Erythroblast (primary cell): ENCODE results near the gene NCBP3.

Experiments
- GATA1 ChIP-seq: IDR thresholded peaks from 2 replicates; pipeline ENCODE4 v1.6.1; 2011; ENCODE audit warnings: low read depth, mild to moderate bottlenecking, control low read depth, low read length, moderate library complexity
- POLR2A ChIP-seq: IDR thresholded peaks from 2 replicates; pipeline ENCODE4 v1.6.1; 2011; ENCODE audit warnings: mild to moderate bottlenecking, low read length

DNA sequence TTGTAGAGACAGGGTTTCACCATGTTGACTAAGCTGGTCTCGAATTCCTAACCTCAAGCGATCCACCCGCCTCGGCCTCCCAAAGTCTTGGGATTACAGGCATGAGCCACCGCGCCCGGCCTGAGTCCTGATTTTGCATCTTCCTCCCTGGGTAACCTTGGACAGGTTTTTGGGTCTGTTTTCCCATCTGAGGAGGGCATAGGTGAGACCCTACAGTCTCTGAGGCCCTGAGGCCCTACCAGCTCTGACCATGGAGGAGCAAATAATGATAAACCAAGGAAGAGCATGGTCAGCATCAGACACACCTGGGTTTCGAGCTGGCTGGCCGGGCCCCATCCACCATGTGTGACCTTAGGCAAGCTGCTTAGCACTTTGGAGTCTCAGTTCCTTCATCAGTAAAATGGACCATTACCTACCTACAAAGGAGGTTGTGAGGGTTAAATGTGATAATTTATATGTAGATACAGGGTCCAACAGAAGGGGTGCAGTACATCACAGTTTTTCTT is 1.2 kb upstream of the NCBP3 start:
- no peak for TF ChIP-seq POLR2A
- no peak for TF ChIP-seq GATA1
